Liver (tissue), 9 donors: Measurements from ENCODE around the gene KAZN. TPM values are rescaled to one million over a fixed set of nuclear protein-coding genes. Genes with fewer than 3 reads are reported as not detected.

Experiments used
- DNase-seq: peaks from one replicate; pipeline ENCODE4 v3.0.0-alpha.2; 2017; ENCODE audit warnings: low spot score
- H3K27ac ChIP-seq, 2 donors: one replicate each; pipeline ENCODE4 v1.7.0; 2013; ENCODE audit warnings: inconsistent platforms in 2 of 2, low read length in 2 of 2, control low read depth in 1 of 2, low read depth in 1 of 2, mild to moderate bottlenecking in 1 of 2
- H3K27me3 ChIP-seq, 4 donors: one replicate each; pipeline versions ENCODE4 v1.6.1 to v1.7.0; 2013; ENCODE audit warnings: low read length in 3 of 4, inconsistent platforms in 1 of 4, mild to moderate bottlenecking in 1 of 4, moderate library complexity in 1 of 4; ENCODE audit not compliant: control insufficient read depth in 4 of 4, insufficient read depth in 4 of 4
- H3K36me3 ChIP-seq, 4 donors: one replicate each; pipeline versions ENCODE4 v1.6.1 to v1.7.0; 2013; ENCODE audit warnings: low read length in 3 of 4, mild to moderate bottlenecking in 3 of 4, low read depth in 1 of 4, moderate library complexity in 1 of 4; ENCODE audit not compliant: control insufficient read depth in 4 of 4, insufficient read depth in 3 of 4
- H3K4me1 ChIP-seq, 4 donors: one replicate each; pipeline versions ENCODE4 v1.6.1 to v1.7.0; 2013; ENCODE audit warnings: low read length in 3 of 4, mild to moderate bottlenecking in 3 of 4, moderate library complexity in 1 of 4; ENCODE audit not compliant: control insufficient read depth in 4 of 4, insufficient read depth in 4 of 4
- H3K4me3 ChIP-seq, 3 donors: one replicate each; pipeline versions ENCODE4 v1.6.1 to v1.7.0; 2013; ENCODE audit warnings: low read length in 3 of 3, control low read depth in 1 of 3, low read depth in 1 of 3, mild to moderate bottlenecking in 1 of 3
- H3K9ac ChIP-seq, 2 donors: one replicate each; pipeline ENCODE4 v1.7.0; 2013; ENCODE audit warnings: low read length in 2 of 2, mild to moderate bottlenecking in 2 of 2, moderate library complexity in 2 of 2, control low read depth in 1 of 2, low read depth in 1 of 2
- H3K9me3 ChIP-seq, 4 donors: one replicate each; pipeline versions ENCODE4 v1.6.1 to v1.7.0; 2013; ENCODE audit warnings: low read length in 3 of 4; ENCODE audit not compliant: control insufficient read depth in 4 of 4
- ATF3 ChIP-seq: IDR thresholded peaks from 2 replicates; pipeline ENCODE4 v1.6.1; 2016; ENCODE audit warnings: antibody characterized with exemption
- CTCF ChIP-seq: fragments of 150-350 bp; IDR thresholded peaks from 2 replicates; pipeline ENCODE4 v1.5.1; 2017; ENCODE audit warnings: improper control_type of control experiment, low read depth, low read length; ENCODE audit not compliant: missing input control
- FOXA1 ChIP-seq: IDR thresholded peaks from 2 replicates; pipeline ENCODE4 v1.6.1; 2016; ENCODE audit warnings: antibody characterized with exemption
- FOXA2 ChIP-seq: IDR thresholded peaks from 2 replicates; pipeline ENCODE4 v1.6.1; 2016; ENCODE audit warnings: antibody characterized with exemption
- GABPA ChIP-seq, 2 donors: IDR thresholded peaks in 1 of 2; conservative IDR thresholded peaks in 1 of 2; 2 replicates each; pipeline ENCODE4 v1.6.1; 2016; ENCODE audit warnings: antibody characterized with exemption in 2 of 2, mild to moderate bottlenecking in 1 of 2, moderate library complexity in 1 of 2
- HNF4A ChIP-seq, 2 donors: conservative IDR thresholded peaks; 2 replicates each; pipeline ENCODE4 v1.6.1; 2016; ENCODE audit warnings: antibody characterized with exemption in 2 of 2, mild to moderate bottlenecking in 2 of 2
- HNF4G ChIP-seq: IDR thresholded peaks from 2 replicates; pipeline ENCODE4 v1.6.1; 2016; ENCODE audit warnings: antibody characterized with exemption
- MAX ChIP-seq: IDR thresholded peaks from 2 replicates; pipeline ENCODE4 v1.6.1; 2016; ENCODE audit warnings: antibody characterized with exemption
- NR2F2 ChIP-seq: IDR thresholded peaks from 2 replicates; pipeline ENCODE4 v1.6.1; 2016; ENCODE audit warnings: antibody characterized with exemption
- RAD21 ChIP-seq, 2 donors: IDR thresholded peaks; 2 replicates each; pipeline ENCODE4 v1.6.1; 2016; ENCODE audit warnings: antibody characterized with exemption in 2 of 2, mild to moderate bottlenecking in 2 of 2
- REST ChIP-seq: IDR thresholded peaks from 2 replicates; pipeline ENCODE4 v1.6.1; 2016; ENCODE audit warnings: antibody characterized with exemption, mild to moderate bottlenecking
- RXRA ChIP-seq, 2 donors: IDR thresholded peaks; 2 replicates each; pipeline ENCODE4 v1.6.1; 2017 to 2018; ENCODE audit warnings: antibody characterized with exemption in 2 of 2, mild to moderate bottlenecking in 1 of 2
- SP1 ChIP-seq: IDR thresholded peaks from 2 replicates; pipeline ENCODE4 v1.6.1; 2018; ENCODE audit warnings: antibody characterized with exemption, mild to moderate bottlenecking
- YY1 ChIP-seq: IDR thresholded peaks from 2 replicates; pipeline ENCODE4 v1.6.1; 2016; ENCODE audit warnings: antibody characterized with exemption, mild to moderate bottlenecking
- ZBTB33 ChIP-seq: IDR thresholded peaks from 2 replicates; pipeline ENCODE4 v1.6.1; 2016; ENCODE audit warnings: antibody characterized with exemption
- WGBS: extraction: QIAGEN DNeasy Blood & Tissue Kit; methylation state at CpG from one replicate; pipeline ENCODE4 v1.1.7; 2013; 5-methylcytosine and 5-hydroxymethylcytosine counted together
- polyA plus RNA-seq, 2 donors: library from polyadenylated mRNA; stranded (reverse) in 1 of 2; unstranded in 1 of 2; fragments of 200-250 nt in 1 of 2; fragments of >200 nt in 1 of 2; fragmentation: Nextera tagmentation in 1 of 2; extraction: Ambion mirVana in 1 of 2; gene quantifications; one replicate each; pipeline versions ENCODE4 v1.2.1 to v1.2.3, GENCODE V29; 2013 to 2015
- total RNA-seq, 2 donors: library from RNA; depleted of rRNA; stranded (reverse); fragments of >200 nt; gene quantifications; one replicate each; pipeline ENCODE4 v1.2.3, GENCODE V29; 2014
- donor health status: healthy.
- donor health status: healthy.
- donor health status: healthy.
- donor health status: healthy.
- donor health status: healthy.

The KAZN gene
- total and polyA plus RNA-seq, 4 donors = 1.9 to 6.9 (median 2.4) TPM

GRCh38 chr1:15004396-15004795 is 405.9 kb downstream of the KAZN start:
- Histone ChIP-seq H3K4me3 (no peak overlapping the region), H3K9me3 (no peaks in the 10 kb centered on the region), H3K4me1 (no peaks in the 10 kb centered on the region), H3K36me3 (no peaks in the 10 kb centered on the region), H3K27me3 (no peaks in the 10 kb centered on the region), H3K9ac (no peak overlapping the region), H3K27ac (no peak overlapping the region)
- TF ChIP-seq ATF3 (no peak), NR2F2 (no peak)
- no peak for DNase-seq
- WGBS = 73% methylated on average over 4 of the region's 4 CpGs

GRCh38 chr1:15005116-15005515 is 406.6 kb downstream of the KAZN start:
- no peak for TF ChIP-seq RAD21 (IDR thresholded peaks at IDR 0.05)
- TF ChIP-seq HNF4G = no peak
- TF ChIP-seq HNF4A (conservative IDR thresholded peaks at IDR 0.05) = no peak
- no peak for TF ChIP-seq REST
- no peak for TF ChIP-seq RXRA (IDR thresholded peaks at IDR 0.05)
- TF ChIP-seq ZBTB33 = no peak
- TF ChIP-seq GABPA (IDR thresholded peaks at IDR 0.05 in 1 of 2, conservative IDR thresholded peaks at IDR 0.05 in 1 of 2) = no peak
- TF ChIP-seq YY1 = no peak
- TF ChIP-seq MAX = no peak
- no peak for TF ChIP-seq FOXA1
- TF ChIP-seq SP1 = no peak
- Histone ChIP-seq H3K4me1 (no peaks in the 10 kb centered on the region), H3K27ac (no peak overlapping the region), H3K9me3 (no peaks in the 10 kb centered on the region), H3K27me3 (no peaks in the 10 kb centered on the region), H3K9ac (no peak overlapping the region), H3K4me3 (no peak overlapping the region), H3K36me3 (no peaks in the 10 kb centered on the region)
- WGBS = 80% methylated on average over 7 of the region's 7 CpGs
- DNase-seq = no peak

- TF ChIP-seq ZBTB33 (no peak), CTCF (no peak), ATF3 (no peak), GABPA (IDR thresholded peaks at IDR 0.05 in 1 of 2, conservative IDR thresholded peaks at IDR 0.05 in 1 of 2) (no peak), FOXA2 (no peak), YY1 (no peak)
- Histone ChIP-seq H3K27me3 (no peaks in the 10 kb centered on the region), H3K4me1 (no peaks in the 10 kb centered on the region), H3K36me3 (no peaks in the 10 kb centered on the region), H3K9ac (no peak overlapping the region), H3K4me3 (no peak overlapping the region), H3K9me3 (no peaks in the 10 kb centered on the region), H3K27ac (no peak overlapping the region)
- no peak for DNase-seq
- WGBS = 80% methylated on average over 11 of the region's 11 CpGs
Measured at GRCh38 chr1:15007368-15007767, 408.9 kb downstream of the KAZN start.
